ENCODE results near the gene FAHD2A. TPM values are rescaled to one million over a fixed set of nuclear protein-coding genes. Genes with fewer than 3 reads are reported as not detected.

The FAHD2A gene
- total and polyA plus RNA-seq, 2 experiments from 2014 or later, result 30.1 to 36.9 TPM

GRCh38 chr2:95372845-95373244 lies 29.7 kb upstream of the FAHD2A start:
- DNase-seq (ENCODE audit: low spot score), result no peak
- Histone ChIP-seq H3K36me3 (replicated peaks; ENCODE audit: insufficient read depth, low read depth) (no peaks in the 10 kb centered on the region), H3K27me3 (no peaks in the 10 kb centered on the region), H2AFZ (no peak overlapping the region), H3K9me2 (replicated peaks; ENCODE audit: insufficient read depth) (no peaks in the 10 kb centered on the region), H3K27ac (no peak overlapping the region), H3K4me2 (no peak overlapping the region), H3K4me3 (no peak overlapping the region), H4K20me1 (ENCODE audit: insufficient read depth, poor library complexity, severe bottlenecking) (no peaks in the 10 kb centered on the region), H3K4me1 (ENCODE audit: insufficient read depth) (no peaks in the 10 kb centered on the region), H3K9me3 (ENCODE audit: low read depth) (no peaks in the 10 kb centered on the region), H3K79me2 (no peaks in the 10 kb centered on the region)
- WGBS (ENCODE audit: low lambda C conversion rate, missing lambda C conversion rate), result 90% methylated on average over 8 of the region's 8 CpGs
- TF ChIP-seq, protein P1, sequence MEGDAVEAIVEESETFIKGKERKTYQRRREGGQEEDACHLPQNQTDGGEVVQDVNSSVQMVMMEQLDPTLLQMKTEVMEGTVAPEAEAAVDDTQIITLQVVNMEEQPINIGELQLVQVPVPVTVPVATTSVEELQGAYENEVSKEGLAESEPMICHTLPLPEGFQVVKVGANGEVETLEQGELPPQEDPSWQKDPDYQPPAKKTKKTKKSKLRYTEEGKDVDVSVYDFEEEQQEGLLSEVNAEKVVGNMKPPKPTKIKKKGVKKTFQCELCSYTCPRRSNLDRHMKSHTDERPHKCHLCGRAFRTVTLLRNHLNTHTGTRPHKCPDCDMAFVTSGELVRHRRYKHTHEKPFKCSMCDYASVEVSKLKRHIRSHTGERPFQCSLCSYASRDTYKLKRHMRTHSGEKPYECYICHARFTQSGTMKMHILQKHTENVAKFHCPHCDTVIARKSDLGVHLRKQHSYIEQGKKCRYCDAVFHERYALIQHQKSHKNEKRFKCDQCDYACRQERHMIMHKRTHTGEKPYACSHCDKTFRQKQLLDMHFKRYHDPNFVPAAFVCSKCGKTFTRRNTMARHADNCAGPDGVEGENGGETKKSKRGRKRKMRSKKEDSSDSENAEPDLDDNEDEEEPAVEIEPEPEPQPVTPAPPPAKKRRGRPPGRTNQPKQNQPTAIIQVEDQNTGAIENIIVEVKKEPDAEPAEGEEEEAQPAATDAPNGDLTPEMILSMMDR (IDR thresholded peaks at IDR 0.05; ENCODE audit: poor library complexity), result no peak
- TF ChIP-seq EZH2phosphoT487 (IDR thresholded peaks at IDR 0.05; ENCODE audit: low read depth, severe bottlenecking, unreplicated experiment), result no peak
- TF ChIP-seq EZH2 (IDR thresholded peaks at IDR 0.05; ENCODE audit: borderline replicate concordance), result no peak

GRCh38 chr2:95374029-95374428 lies 28.5 kb upstream of the FAHD2A start:
- DNase-seq (ENCODE audit: low spot score), result no peak
- no peaks in the 10 kb centered on the region for H3K36me3 ChIP-seq (replicated peaks; ENCODE audit: insufficient read depth, low read depth)
- H4K20me1 ChIP-seq (ENCODE audit: insufficient read depth, poor library complexity, severe bottlenecking), result no peaks in the 10 kb centered on the region
- 81% methylated on average over 6 of the region's 6 CpGs for WGBS (ENCODE audit: low lambda C conversion rate, missing lambda C conversion rate)
- H3K27ac ChIP-seq, result no peak overlapping the region
- H3K79me2 ChIP-seq, result no peaks in the 10 kb centered on the region
- H3K27me3 ChIP-seq, result no peaks in the 10 kb centered on the region
- TF ChIP-seq EZH2phosphoT487 (IDR thresholded peaks at IDR 0.05; ENCODE audit: low read depth, severe bottlenecking, unreplicated experiment) (no peak), EZH2 (IDR thresholded peaks at IDR 0.05; ENCODE audit: borderline replicate concordance) (no peak)
- TF ChIP-seq, protein P1 (IDR thresholded peaks at IDR 0.05; ENCODE audit: poor library complexity), result no peak
- no peaks in the 10 kb centered on the region for H3K9me3 ChIP-seq (ENCODE audit: low read depth)
- H3K9me2 ChIP-seq (replicated peaks; ENCODE audit: insufficient read depth), result no peaks in the 10 kb centered on the region
- no peak overlapping the region for H2AFZ ChIP-seq
- H3K4me2 ChIP-seq, result no peak overlapping the region
- no peak overlapping the region for H3K4me3 ChIP-seq
- no peaks in the 10 kb centered on the region for H3K4me1 ChIP-seq (ENCODE audit: insufficient read depth)

- TF ChIP-seq, protein P1 (IDR thresholded peaks at IDR 0.05; ENCODE audit: poor library complexity), result no peak
- no peak for TF ChIP-seq EZH2 (IDR thresholded peaks at IDR 0.05; ENCODE audit: borderline replicate concordance)
- TF ChIP-seq EZH2phosphoT487 (IDR thresholded peaks at IDR 0.05; ENCODE audit: low read depth, severe bottlenecking, unreplicated experiment), result no peak
Measured at GRCh38 chr2:95374451-95374920, 28.0 kb upstream of the FAHD2A start.

More at GRCh38 chr2:95374451-95374920, 28.0 kb upstream of the FAHD2A start:
- Histone ChIP-seq H3K4me2 (no peak overlapping the region), H3K27me3 (no peaks in the 10 kb centered on the region), H3K4me1 (ENCODE audit: insufficient read depth) (no peaks in the 10 kb centered on the region), H3K79me2 (no peaks in the 10 kb centered on the region), H3K4me3 (no peak overlapping the region), H3K9me3 (ENCODE audit: low read depth) (no peaks in the 10 kb centered on the region), H3K27ac (no peak overlapping the region), H4K20me1 (ENCODE audit: insufficient read depth, poor library complexity, severe bottlenecking) (no peaks in the 10 kb centered on the region), H3K9me2 (replicated peaks; ENCODE audit: insufficient read depth) (no peaks in the 10 kb centered on the region), H2AFZ (no peak overlapping the region), H3K36me3 (replicated peaks; ENCODE audit: insufficient read depth, low read depth) (no peaks in the 10 kb centered on the region)
- DNase-seq (ENCODE audit: low spot score), result no peak
- 96% methylated on average over 11 of the region's 11 CpGs for WGBS (ENCODE audit: low lambda C conversion rate, missing lambda C conversion rate)

All from hepatocyte (in vitro differentiated cells).